ACHN (cell line): Measurements from ENCODE around the gene SMURF2.
"Not testable (repeated sequence)": the region's sequence is repeated elsewhere in the genome, so short reads cannot be mapped to it uniquely, and the experiment has no call there.

Source experiments
- DNase-seq: peaks from one replicate; pipeline ENCODE4 v3.0.0-alpha.2; 2015
- in situ Hi-C: cut with HindIII; loops from 2 replicates; pipeline ENCODE4 v1.10.0; 2017; ENCODE audit warnings: low sequenced_read_pairs, low pct_ligation_motif_present, low pct_unique_long_range_greater_than_20kb

The SMURF2 gene

DNA sequence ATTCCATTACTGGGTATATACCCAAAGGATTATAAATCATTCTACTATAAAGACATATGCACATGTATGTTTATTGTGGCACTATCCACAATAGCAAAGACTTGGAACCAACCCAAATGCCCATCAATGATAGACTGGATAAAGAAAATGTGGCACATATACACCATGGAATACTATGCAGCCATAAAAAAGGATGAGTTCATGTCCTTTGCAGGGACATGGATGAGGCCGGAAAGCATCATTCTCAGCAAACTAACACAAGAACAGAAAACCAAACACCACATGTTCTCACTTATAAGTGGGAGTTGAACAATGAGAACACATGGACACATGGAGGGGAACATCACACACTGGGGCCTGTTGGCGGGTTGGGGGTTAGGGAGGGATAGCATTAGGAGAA, 51.9 kb downstream of the SMURF2 start:
- DNase-seq, in situ Hi-C loops: not testable (repeated sequence)

DNA sequence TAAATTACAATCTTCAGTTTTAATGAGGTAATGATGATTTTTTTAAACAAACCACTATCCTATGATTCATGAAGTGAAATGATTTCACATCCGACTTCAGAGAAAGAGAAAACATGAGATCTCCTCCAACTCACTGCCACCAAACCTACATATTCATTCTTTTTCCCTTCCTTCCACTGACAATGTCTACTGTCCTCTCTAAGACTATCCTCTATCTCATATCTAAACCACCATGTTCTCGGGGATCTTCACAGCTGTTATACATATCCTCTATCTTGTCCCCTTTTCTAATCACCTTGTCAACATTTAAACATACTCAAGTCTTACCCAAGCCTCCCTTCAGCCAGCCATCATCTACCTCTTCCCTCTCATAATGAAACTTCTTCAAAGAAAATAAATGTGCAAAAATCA, 53.5 kb downstream of the SMURF2 start:
- in situ Hi-C loops: no loop called here
- DNase-seq: no peak

DNA sequence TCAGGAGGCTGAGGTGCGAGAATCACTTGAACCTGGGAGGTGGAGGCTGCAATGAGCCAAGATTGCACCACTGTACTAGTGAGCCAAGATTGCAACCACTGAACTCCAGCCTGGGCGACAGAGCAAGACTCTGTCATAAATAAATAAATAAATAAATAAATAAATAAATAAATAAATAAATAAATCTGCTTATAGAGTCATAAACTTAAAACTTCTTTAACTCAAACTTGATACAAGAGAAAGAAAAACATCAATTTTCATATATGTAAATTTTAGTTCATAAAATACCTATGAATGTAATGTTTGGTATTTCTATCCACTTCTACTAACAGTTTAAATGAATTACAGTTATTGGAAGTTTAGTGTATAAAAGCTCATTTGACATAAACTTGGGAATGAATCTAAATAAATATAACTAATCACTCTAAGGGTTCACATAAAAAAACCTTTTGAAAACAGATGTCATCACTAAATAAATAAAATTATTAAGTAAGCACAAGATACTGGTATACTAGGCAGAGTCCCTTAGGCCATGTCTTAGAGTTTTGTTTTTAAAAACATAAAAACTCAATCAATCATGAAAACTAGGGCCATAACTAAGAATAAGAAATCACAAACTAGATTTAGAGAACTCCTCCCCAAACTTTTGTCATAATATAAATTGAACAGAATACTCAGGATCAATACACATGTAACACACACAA, 54.1 kb downstream of the SMURF2 start:
- in situ Hi-C loops: no loop called here
- DNase-seq: no peak

DNA sequence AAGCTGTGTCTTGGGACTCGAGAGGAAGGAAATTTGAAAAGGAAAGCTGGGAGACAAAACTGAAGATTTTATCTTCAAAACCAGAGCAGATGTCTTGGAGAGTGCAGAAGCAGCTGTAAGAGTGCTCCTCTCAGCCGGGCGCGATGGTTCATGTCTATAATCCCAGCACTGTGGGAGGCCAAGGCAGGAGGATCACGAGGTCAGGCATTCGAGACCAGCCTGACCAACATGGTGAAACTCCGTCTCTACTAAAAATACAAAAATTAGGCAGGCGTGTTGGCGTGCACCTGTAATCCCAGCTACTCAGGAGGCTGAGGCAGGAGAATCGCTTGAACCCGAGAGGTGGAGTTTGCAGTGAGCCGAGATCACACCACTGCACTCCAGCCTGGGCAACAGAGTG, 57.6 kb downstream of the SMURF2 start:
- not testable (repeated sequence) for DNase-seq

DNA sequence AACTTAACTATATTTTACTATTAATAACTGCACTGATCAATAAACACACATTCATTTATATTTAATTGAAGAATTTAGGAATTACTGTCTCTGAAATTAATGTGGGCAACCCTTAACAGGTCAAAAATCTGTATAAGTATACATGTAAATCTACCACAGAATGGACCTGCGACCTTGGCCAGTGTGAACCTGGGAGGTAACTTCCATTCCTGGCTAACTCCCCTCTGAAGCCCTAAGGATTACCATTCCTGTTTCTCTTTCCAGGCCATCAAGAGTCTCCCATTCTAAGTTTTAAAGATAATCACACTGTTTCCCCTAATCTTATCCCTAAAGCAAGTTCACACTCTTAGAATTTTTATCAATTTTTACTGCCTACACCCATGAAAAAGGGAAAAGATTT, 58.1 kb downstream of the SMURF2 start:
- in situ Hi-C loops: no loop called here
- no peak for DNase-seq

More for the DNA sequence above, 57.6 kb downstream of the SMURF2 start:
- in situ Hi-C loops: not testable (repeated sequence)

DNA sequence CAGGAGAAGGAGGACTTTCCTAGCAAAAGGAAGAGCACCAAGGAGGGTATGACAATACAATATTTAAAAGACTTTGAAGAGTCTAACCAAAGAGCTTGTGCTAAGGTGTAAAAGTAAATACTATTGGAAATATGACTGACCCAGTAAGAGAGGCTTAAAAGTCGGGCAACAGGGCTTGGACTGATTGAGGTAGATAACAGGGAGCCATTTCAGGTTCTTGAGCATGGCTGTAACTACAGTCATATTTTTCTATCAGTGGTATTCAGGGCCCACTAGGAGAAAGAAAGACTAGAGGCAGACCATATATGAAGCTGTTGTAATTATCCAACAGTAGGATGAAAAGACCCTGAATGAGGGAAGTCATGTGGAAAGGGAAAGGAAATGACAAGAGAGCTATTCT, 62.3 kb downstream of the SMURF2 start:
- in situ Hi-C loops: no loop called here
- DNase-seq: no peak

DNA sequence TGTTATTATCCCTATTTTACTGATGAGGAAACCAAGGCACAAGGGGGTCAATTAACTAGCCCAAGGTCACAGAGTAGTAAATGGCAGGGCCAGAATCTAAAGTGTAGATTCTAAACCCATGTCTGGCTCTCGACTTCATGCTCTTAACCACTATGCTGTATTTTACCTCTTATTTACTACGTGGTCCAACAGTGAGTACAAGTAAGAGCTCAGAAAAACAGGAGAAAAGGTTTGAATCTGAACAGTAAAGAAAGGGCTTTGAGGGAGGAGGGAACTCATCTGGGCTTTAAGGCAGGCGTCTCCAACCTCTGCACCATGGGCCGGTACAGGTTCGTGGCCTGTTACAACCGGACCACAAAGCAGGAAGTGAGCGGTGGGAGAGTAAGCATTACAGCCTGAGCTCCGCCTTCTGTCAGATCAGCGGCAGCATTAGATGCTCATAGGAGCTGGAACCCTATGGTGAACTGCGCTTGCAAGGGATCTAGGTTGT, 62.9 kb downstream of the SMURF2 start:
- no peak for DNase-seq
- in situ Hi-C loops: no loop called here

DNA sequence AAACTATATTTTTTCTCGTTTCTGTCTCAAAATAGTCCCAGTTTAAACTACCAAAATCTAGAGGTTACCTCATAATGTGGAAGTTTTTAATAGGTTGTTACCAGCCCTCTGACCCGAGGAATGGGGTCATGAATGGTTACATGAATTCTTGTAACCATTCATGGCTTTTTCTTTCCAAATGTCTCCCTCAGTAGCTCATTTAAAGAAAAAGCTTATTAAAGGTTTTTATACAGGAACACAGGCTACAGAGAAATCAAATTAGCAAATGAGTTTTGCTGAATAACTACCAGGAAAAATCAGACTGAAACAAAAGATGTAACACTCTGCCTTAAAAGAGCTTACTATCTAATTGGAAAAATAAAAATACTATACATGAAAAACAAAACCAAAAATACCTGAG, 63.4 kb downstream of the SMURF2 start:
- DNase-seq: no peak
- in situ Hi-C loops: no loop called here

DNA sequence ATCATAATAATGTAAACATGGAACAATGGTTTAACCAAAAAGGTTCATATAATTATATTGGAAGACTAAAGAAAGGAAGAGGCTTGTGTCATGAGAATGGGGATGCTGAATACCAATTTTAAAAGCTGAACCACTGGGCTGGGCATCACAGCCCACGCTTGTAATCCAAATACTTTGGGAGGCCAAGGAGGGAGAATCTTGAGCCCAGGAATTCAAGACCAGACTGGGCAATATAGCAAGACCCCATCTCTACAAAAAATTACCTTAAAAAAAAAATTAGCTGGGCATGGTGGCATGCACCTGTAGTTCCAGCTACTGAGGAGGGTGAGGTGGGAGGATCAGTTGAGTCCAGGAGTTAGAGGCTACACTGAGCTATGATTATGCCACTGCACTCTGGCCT, 65.1 kb downstream of the SMURF2 start:
- in situ Hi-C loops: no loop called here
- no peak for DNase-seq

DNA sequence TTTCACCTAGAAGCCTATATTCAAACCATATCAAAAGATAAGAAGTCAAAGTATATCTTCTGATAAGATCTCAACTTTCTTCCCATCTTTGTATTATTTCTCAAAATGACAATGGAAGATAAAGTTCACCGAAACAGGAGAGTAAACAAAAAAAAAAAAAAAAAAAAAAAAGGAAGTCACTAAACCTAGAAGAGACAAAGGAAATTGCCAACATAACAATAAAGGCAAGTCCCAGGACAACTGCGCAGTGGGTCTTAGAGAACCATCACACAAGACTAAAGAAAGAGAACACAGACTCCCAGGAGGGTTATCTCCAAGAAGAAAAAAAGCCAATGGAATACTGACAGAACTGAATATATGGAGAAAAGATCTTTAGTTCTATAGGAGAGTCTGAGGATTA, 65.7 kb downstream of the SMURF2 start:
- in situ Hi-C loops: no loop called here
- no peak for DNase-seq

DNA sequence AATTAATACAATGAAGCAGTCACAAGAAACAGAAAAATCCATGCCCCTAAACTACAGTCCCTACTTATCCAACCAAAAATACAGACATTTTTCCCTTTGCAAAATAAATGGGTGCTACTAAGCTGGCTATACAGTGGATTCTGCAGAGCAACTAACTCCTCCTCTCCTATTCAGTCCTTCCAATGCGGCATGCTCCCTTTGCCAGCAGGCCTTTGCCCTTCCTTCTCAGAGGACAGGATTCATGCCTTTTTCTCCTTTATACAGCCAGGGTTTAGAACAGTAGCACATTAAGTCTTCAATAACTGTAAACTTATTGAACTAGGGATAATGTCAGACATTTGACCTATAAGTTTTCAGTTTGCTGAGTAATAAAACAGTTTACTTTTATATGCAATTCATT, 70.2 kb downstream of the SMURF2 start:
- DNase-seq: no peak
- in situ Hi-C loops: no loop called here

DNA sequence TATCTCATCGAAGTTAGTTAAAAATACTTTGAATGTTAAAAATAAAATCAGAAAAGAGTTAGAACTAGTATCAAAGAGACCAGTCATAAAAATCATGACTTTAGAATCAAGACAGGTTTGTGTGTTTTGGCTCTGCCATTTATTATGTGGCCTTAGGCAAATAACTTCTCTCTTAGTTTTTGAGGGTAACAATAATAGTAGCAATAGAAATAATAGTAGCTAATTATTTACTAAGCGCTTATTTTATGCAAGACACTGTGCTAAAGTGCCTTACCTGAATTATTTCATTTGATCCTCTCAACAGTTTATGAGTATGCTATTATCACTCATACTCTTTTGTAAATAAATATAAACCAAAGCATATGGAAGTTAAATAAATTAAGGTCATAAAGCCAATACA, 77.0 kb downstream of the SMURF2 start:
- no peak for DNase-seq
- in situ Hi-C loops: no loop called here

DNA sequence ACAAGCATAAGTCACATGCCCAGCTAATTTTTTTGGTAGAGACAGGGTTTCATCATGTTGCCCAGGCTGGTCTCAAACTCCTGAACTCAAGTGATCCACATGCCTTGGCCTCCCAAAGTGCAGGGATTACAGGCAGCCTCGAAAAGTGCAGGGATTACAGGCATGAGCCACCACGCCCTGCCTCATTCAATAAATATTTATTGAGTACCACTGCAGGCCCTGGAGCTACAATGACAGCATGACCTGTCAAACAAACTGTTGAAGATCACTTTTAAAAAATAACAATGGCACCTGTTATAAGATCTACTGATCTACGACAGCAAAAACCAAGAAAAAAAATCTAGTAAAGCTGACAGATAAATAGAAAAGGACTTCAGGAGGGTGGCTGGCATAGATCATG, 79.1 kb downstream of the SMURF2 start:
- in situ Hi-C loops: no loop called here
- no peak for DNase-seq

DNA sequence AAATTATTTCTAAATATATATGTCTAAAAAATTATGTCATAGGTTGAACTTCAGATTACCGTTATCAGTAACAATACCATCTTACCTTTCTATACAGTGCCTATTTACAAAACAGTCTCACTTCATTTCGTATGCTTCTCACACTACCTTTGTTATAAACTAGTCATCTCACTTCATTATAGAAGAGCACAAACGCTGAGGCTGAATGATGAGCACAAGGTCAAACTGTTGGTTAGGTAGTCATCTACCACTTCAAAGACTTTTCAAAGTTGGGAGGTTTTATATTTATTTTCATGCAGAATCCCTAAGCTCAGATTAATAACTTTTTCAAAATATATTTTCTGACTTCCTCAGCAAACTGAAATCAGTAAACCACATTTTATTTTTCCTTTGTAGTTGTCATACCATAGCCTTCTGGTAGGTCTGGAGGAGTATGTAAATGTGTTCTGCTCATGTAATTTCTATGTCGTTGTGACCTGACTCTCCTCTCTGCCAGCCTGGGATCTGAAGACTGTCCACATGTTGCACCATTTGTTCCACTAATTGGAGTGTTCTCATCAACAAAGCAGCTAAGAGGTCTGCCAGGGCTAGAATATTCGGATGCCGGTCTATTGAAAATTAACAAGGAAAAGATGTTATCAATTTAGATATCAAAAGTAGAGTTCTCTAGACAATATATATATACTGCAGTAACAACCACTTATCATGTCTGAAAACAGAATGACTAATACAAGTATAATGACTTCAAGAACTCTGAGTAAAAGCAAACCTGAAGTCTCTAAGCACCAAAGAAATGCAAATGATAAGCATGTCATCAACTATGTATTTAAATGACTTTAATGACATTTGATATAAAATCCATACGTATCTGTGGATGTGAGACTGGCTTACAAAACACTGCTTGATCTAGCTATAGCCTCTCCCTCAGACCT, 81.5 kb downstream of the SMURF2 start:
- in situ Hi-C loops: no loop called here
- no peak for DNase-seq

DNA sequence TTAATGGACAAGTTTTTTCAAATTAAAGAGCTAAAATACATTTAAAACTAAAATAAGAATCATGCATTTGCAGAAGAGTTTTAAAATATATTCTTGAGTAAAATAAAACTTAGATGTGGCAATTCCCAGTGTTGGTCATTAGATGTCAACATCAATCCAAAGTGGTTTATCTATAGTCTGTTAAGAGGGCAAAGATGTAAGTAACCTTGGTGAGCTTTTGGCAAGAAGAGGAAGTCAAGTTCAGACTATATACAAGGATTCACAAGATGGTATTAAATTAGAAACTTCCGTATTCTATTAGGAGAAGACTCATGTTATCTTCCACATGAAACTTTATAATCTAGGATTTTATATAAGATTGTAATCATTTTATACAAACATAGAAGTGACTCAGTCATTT, 82.2 kb downstream of the SMURF2 start:
- no peak for DNase-seq
- in situ Hi-C loops: no loop called here

DNA sequence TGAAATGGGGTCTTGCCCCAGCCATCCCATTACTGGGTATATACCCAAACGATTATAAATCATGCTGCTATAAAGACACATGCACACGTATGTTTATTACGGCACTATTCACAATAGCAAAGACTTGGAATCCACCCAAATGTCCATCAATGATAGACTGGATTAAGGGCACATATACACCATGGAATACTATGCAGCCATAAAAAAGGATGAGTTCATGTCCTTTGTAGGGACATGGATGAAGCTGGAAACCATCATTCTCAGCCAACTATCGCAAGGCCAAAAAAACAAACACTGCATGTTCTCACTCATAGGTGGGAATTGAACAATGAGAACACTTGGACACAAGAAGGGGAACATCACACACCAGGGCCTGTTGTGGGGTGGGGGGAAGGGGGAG, 85.1 kb downstream of the SMURF2 start:
- in situ Hi-C loops, DNase-seq: not testable (repeated sequence)

DNA sequence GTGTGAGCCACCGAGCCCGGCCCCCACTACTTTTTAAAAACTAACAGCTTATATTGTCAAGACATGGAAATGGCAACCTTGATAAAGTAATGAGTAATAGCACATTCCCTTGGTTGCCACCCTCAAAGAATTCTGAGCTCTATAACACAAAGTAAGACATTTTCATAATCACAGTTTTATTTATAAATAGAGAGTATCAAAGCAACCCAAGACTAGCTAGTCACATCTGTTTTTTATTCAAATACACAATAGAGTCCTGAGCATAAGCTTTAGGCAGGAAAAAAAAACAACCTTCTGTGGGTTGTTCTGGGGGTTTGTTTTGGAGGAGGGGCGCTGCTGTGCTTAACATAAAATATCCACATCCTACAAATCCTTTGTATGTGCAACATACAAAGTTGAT, 86.7 kb downstream of the SMURF2 start:
- no peak for DNase-seq
- in situ Hi-C loops: no loop called here

DNA sequence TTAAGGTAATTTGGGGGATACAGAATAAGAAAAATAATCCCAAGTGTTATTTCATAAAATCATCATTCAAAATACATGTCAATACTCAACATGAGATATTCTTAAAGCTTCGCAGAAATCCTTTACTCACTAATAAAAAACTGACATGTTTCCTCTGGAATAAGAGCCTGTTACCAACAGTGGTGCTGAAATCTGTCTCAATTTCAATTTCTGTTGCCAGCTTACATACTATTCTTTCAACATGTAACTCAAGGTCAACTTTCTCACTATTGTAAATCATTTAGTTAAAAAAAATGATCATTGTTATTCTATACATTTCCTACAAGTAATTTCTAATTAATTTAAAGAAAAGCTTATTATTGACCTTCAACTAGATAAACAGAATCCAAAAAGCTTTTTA, 87.5 kb downstream of the SMURF2 start:
- in situ Hi-C loops: no loop called here
- DNase-seq: no peak

DNA sequence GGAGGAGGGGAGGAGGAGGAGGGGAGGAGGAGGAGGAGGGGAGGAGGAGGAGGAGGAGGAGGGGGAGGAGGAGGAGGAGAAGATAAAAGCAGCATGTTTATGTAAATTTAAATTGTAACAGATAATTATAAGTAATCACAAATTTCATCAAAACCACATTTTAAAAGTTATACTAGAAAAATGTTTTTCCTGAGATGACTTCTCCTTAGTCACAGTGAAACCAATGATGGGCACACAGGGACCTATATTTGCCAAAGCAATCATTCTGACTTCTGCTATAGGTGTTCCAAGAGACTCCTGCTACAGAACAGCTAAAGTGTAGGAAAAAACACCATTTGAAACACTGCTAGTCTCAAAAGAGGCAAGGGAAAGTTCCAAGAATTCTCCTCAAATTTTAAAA, 88.9 kb downstream of the SMURF2 start:
- in situ Hi-C loops: no loop called here

DNA sequence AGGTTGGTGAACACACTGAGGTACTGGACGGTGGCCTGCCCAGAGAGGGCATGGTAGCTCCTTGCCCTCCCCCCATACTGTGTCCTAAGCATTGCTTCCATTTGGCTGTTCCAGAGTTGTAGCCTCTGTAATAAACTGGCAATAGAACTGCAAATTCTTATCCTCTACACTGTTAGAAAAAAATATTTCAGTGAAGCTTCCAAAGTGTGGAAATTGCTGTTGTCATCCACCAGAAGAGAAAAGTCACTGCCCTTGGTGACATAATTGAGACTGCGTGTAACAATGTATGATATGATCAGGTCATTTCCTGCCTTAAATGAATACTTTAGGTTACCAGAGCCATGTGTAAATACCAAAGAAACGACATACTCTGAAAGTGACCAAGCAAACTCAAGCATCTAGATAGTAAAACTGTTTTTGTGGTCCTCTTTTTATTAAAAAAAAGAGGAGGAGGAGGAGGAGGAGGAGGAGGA, 89.4 kb downstream of the SMURF2 start:
- DNase-seq: peak; percentile 24
- in situ Hi-C loops: no loop called here

More for the DNA sequence above, 88.9 kb downstream of the SMURF2 start:
- DNase-seq: no peak
